DMS114 treated with DMSO at 0.1 percent for 48 hours (cell line): Measurements from ENCODE around the gene PTPN14.
"Not testable (repeated sequence)": the region's sequence is repeated elsewhere in the genome, so short reads cannot be mapped to it uniquely, and the experiment has no call there.

Experiments used
- DNase-seq: peaks from one replicate; lab custom pipeline; 2025; ENCODE audit not compliant: unreplicated experiment; lab: John Stamatoyannopoulos, UW

PTPN14 gene

GRCh38 chr1:214481983-214482634 is 69.3 kb downstream of the PTPN14 start:
- DNase-seq, result not testable (repeated sequence)

- no peak for DNase-seq
Observed at GRCh38 chr1:214476986-214477870, 74.2 kb downstream of the PTPN14 start.

- DNase-seq, result no peak
Observed at GRCh38 chr1:214476229-214476985, 75.0 kb downstream of the PTPN14 start.

- no peak for DNase-seq
Observed at GRCh38 chr1:214475746-214476145, 75.7 kb downstream of the PTPN14 start.

DNA sequence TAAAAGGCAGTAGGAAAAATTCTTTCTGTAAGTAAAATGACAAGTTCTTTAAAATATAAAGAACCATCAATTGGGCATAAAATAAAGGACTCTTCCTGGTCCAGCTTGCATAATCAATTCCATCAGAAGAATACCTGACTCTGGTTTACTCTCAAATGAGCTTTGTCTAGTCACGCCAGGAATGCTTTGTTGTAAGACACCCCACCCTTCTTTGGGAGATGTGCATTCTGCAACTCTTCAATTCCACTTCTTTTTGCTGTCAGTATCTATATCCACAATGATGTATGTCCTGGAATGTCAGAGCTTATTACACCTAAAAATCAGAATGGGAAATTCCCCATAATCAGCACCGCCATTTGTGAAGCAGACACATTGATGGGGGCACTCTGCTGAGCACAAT is 76.1 kb downstream of the PTPN14 start:
- DNase-seq, result no peak

GRCh38 chr1:214474467-214474866 is 76.9 kb downstream of the PTPN14 start:
- DNase-seq, result no peak

DNA sequence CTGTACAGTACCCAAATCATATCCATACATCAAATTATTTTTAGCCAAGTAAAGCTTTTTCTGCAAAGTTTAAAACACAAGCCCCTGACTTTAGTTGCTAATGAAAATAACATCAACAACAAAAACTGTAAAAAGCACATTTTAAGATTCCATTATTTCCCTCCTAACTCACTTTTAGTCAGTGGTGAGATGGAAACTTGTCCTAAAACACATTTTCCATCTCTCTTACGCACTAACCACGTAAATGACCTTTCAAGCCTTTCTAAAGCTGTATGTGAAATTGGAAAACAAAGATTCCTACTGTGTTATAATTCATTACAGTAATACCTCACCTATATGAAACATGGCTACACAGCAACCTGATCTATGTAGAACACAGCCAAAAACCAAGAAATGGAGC is 77.5 kb downstream of the PTPN14 start:
- no peak for DNase-seq

- DNase-seq, result no peak
Observed at GRCh38 chr1:214473387-214473786, 78.0 kb downstream of the PTPN14 start.

DNA sequence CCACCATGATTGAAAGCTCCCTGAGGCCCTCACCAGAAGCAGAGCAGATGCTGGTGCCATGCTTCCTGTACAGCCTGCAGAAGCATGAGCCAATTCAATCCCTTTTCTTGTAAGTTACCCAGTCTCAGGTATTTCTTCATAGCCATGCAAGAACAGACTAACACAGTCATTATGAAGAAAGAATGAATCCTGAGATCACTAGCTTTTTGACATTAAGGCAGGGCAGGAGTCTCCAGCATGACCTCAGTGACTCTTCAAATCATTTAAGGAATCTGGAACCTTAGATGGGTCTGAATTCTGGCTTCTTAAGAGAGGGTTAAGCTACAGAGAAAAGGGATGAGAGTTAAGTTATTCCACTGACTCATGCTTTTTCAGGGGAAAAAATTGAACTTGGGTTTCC is 79.0 kb downstream of the PTPN14 start:
- no peak for DNase-seq

DNA sequence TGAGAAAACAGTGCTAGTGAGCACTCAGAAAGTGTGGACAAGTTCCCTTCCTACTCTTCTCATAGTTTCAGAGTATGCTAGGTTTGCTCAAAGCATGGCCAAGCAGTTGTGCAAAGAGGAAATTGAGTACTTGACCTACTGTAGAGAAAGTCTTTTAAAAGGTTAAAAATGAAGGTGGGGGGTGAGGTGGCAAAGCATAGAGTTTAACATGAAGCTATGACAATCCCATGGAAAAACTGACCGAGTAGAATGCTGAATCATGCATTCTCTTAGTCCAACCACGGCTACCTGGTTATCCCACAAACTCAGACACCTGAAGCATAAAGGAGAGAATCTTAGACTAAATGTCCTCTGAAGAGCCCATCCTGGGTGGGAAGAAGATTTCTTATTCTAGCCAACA is 79.9 kb downstream of the PTPN14 start:
- no peak for DNase-seq

- DNase-seq, result no peak
Observed at GRCh38 chr1:214470132-214470531, 81.3 kb downstream of the PTPN14 start.

DNA sequence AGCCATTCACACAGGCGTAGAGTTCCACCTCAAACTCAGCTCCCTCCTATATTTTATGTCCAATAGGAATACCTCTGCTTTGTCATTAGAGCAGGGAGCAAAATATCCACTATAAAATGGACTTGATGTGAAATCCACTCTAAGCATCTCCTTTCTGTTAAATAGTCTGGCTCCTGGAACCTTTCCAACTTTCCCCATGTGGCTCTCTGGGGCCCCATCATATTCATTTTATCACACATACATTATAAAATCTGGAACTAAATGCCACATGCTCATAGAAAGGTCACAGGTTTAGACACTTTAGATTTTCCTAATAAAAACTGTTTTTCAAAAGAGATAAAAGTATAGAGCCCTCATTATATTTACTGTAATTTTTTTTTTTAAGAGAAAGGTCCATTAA is 82.1 kb downstream of the PTPN14 start:
- no peak for DNase-seq

GRCh38 chr1:214467078-214467585 is 84.3 kb downstream of the PTPN14 start:
- DNase-seq, result no peak

GRCh38 chr1:214466403-214467077 is 84.9 kb downstream of the PTPN14 start:
- DNase-seq, result no peak

DNA sequence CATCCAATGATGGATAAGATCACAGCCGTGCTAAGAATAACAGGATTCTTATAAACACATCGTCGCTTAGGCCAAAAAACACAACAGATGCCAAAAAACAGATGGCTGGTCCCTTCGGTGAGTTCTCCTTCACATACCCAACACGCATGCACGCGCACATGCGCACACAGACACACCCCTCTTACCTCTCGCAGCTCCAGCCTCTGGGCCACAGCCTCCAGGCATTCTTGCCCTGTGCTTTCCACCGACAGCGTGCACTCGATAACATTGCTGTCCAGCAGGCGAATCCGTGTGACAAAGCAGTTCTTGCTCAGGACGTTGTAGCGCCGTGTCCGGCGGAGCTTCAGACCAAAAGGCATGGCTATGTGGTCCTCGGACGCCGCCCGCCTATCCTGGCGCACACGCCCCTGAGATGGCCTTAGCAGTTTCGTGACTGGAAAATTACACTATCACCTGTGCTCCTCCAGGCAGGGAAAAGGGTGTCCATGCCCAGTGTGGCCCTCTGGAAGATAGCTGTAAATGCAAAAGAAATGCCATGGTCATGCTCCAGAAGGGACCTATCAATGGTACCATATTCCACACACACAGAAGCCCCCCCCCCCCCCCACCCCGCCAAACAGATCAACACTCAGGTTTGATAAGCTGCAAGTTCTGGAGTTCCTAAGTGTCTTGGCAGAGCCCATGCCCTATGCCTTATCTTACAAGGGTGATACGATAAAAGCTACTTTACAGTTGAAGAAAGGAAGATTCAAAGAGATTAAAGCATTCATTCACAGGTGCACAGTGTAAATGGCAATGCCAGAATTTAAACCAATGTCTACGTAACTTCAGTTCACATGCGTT is 86.7 kb downstream of the PTPN14 start:
- no peak for DNase-seq

- no peak for DNase-seq
Observed at GRCh38 chr1:214463596-214463995, 87.8 kb downstream of the PTPN14 start.

GRCh38 chr1:214462882-214463281 is 88.5 kb downstream of the PTPN14 start:
- no peak for DNase-seq

DNA sequence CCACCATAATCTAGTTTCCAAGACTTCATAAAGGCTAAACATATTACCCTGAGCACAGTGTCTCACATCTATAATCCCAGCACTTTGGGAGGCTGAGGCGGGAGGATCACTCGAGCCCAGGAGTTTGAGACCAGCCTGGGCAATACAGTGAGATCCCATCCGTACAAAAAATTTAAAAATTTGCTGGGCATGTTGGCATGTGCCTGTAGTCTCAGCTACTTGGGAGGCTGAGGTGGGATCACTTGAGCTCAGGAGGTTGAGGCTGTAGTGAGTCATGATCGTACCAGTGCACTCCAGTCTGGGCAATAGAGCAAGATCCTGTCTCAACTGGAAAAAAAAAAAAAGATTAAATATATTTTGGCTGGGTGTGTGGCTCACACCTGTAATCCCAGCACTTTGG is 90.1 kb downstream of the PTPN14 start:
- DNase-seq, result no peak

DNA sequence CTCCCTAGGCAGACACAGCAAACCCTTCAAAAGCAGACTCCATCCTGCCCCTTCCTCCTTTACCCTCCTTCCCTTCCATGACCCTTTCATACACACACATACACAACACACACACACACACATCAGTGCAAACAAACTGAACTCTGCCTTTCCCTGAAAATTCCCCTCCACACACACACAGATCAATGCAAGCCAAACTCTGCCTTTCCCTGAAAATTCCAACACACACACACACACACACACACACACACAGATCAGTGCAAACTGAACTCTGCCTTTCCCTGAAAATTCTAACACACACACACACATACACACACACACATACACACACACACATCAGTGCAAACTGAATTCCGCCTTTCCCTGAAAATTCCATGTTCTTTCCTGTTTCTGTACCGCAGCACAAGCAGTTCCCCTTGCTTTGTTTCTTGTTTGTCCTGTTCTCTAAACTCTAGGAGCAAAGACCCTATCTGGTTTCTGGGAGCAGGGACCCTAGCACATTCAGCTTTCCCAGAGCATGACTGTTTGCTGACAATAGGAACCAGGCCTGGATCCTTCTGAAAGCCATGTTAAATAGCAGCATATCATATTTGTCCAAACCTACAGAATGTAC is 91.0 kb downstream of the PTPN14 start:
- DNase-seq, result no peak

- DNase-seq, result no peak
Observed at GRCh38 chr1:214459895-214460294, 91.5 kb downstream of the PTPN14 start.
